Gastroesophageal sphincter (tissue), 3 donors: ENCODE measurements around the gene STK16.

Experiments
- CTCF ChIP-seq, 4 experiments: fragments of 200-600 bp in 2 of 4; fragments of 450-650 bp in 2 of 4; sonication (generic) in 1 of 4; IDR thresholded peaks; one replicate each; pipeline ENCODE4 v1.5.1; 2017 to 2019; ENCODE audit warnings: antibody characterized with exemption in 4 of 4, mild to moderate bottlenecking in 2 of 4, moderate library complexity in 2 of 4
- EP300 ChIP-seq: sonication (generic); formaldehyde crosslinking; IDR thresholded peaks from one replicate; pipeline ENCODE4 v1.6.1; 2017; ENCODE audit warnings: antibody characterized with exemption, mild to moderate bottlenecking
- POLR2AphosphoS5 ChIP-seq: sonication (generic); formaldehyde crosslinking; IDR thresholded peaks from one replicate; pipeline ENCODE4 v1.6.1; 2017; ENCODE audit warnings: antibody characterized with exemption

- TF ChIP-seq EP300 (no peak), CTCF (IDR thresholded peaks at IDR 0.05) (peak in 3 of 4 experiments; percentile 29 to 37 (median 33)), POLR2AphosphoS5 (peak; percentile 94)
Measured at GRCh38 chr2:219253753-219254589, 8.7 kb downstream of the STK16 start, which contains the start of gene TUBA4A.
